Stomach (tissue), 9 donors: ENCODE measurements around the gene TMEM51. TPM values are rescaled to one million over a fixed set of nuclear protein-coding genes. Genes with fewer than 3 reads are reported as not detected.

ENCODE experiments used
- DNase-seq, 2 donors: peaks; one replicate each; pipeline versions ENCODE4 v3.0.0 to v3.0.0-alpha.2; 2013 to 2019
- H3K27ac ChIP-seq, 5 donors: fragments of 200-600 bp in 4 of 5; sonication (generic) in 4 of 5; one replicate each; pipeline ENCODE4 v1.5.1; 2013 to 2019; ENCODE audit warnings: mild to moderate bottlenecking in 1 of 5, moderate library complexity in 1 of 5
- H3K27me3 ChIP-seq, 3 donors: fragments of 200-600 bp; sonication (generic); one replicate each; pipeline ENCODE4 v1.5.1; 2017 to 2019; ENCODE audit warnings: mixed run types in 1 of 3
- H3K36me3 ChIP-seq, 4 donors: fragments of 200-600 bp; sonication (generic); 1 replicate in 3 of 4; 2 replicates in 1 of 4; pipeline ENCODE4 v1.5.1; 2016 to 2019
- H3K4me1 ChIP-seq, 4 donors: fragments of 200-600 bp; sonication (generic); one replicate each; pipeline ENCODE4 v1.5.1; 2016 to 2019
- H3K4me3 ChIP-seq, 4 donors: fragments of 200-600 bp; sonication (generic) in 3 of 4; one replicate each; pipeline ENCODE4 v1.5.1; 2016 to 2019; ENCODE audit warnings: mild to moderate bottlenecking in 1 of 4
- H3K9me3 ChIP-seq, 4 donors: fragments of 200-600 bp; sonication (generic); one replicate each; pipeline ENCODE4 v1.5.1; 2016 to 2019
- EP300 ChIP-seq: sonication (generic); formaldehyde crosslinking; IDR thresholded peaks from one replicate; pipeline ENCODE4 v1.6.1; 2017; ENCODE audit warnings: antibody characterized with exemption
- POLR2A ChIP-seq, 4 donors: fragments of 450-650 bp; IDR thresholded peaks; one replicate each; pipeline ENCODE4 v1.6.1; 2016; ENCODE audit warnings: antibody characterized with exemption in 4 of 4, control low read depth in 2 of 4, mild to moderate bottlenecking in 1 of 4, moderate library complexity in 1 of 4
- POLR2AphosphoS5 ChIP-seq, 3 donors: sonication (generic); formaldehyde crosslinking; IDR thresholded peaks; one replicate each; pipeline ENCODE4 v1.6.1; 2016; ENCODE audit warnings: antibody characterized with exemption in 3 of 3
- WGBS, 5 donors: extraction: QIAGEN DNeasy Blood & Tissue Kit in 3 of 5; methylation state at CpG; one replicate each; pipeline versions ENCODE4 v1.1.5 to v1.1.7; 2013 to 2018; 5-methylcytosine and 5-hydroxymethylcytosine counted together
- intact Hi-C: fragments of 100-400 bp; cut with DNase I; formaldehyde crosslinking; loops from one replicate; pipeline ENCODE4 v1.15.1; 2023; ENCODE audit warnings: low total_unique reads
- polyA plus RNA-seq, 3 donors: library from polyadenylated mRNA; stranded (reverse); fragments of 200-250 nt; gene quantifications; one replicate each; pipeline ENCODE4 v1.2.3, GENCODE V29; 2013
- total RNA-seq, 5 donors: library from RNA; depleted of rRNA; stranded (reverse); fragments of >200 nt; gene quantifications; one replicate each; pipeline versions ENCODE4 v1.1.0 to v1.2.3, GENCODE V29; 2014 to 2016
- TF ChIP-seq, protein P1 (sequence below), 7 experiments: fragments of 450-650 bp in 4 of 7; fragments of 200-600 bp in 3 of 7; sonication (generic) in 3 of 7; IDR thresholded peaks; one replicate each; pipeline ENCODE4 v1.5.1; 2016 to 2019; ENCODE audit warnings: antibody characterized with exemption in 7 of 7, control low read depth in 2 of 7, mild to moderate bottlenecking in 1 of 7
- donor health status: healthy with polysubstance abuse.
- donor health status: Bipolar disorder and iron deficiency.
- donor health status: healthy.

The TMEM51 gene
- total and polyA plus RNA-seq, 8 donors: 1.2 to 32.2 (median 15.1) TPM

DNA sequence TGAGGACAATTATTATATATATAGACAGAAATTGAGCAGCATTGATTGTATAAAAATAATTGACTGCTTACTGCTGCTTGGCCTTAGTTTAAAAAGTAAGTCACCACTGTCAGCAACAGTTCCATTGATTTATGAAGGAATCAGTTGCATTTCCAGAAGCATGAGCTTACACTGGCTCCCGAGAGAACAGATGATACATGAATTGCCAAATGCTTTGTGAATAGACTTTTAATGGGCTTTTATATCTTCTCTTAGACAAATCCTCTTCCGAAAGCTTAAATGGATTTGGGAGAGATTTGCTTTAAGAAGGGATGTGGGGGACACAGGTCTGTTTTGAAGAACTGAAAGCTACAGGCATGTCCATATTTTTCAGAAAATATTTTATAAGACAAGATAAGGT, 101.0 kb downstream of the TMEM51 start:
- Histone ChIP-seq H3K9me3 (no peaks in the 10 kb centered on the region), H3K36me3 (no peaks in the 10 kb centered on the region), H3K27ac (no peak overlapping the region), H3K4me3 (no peak overlapping the region), H3K27me3 (no peaks in the 10 kb centered on the region), H3K4me1 (peaks cover 0 to 22% (median 6%) of the 10 kb centered on the region in 4 donors)
- intact Hi-C loops: no loop called here
- 37 to 71% (median 65%) methylated on average over 2 of the region's 2 CpGs for WGBS, 5 donors
- DNase-seq: peak in 1 of 2 donors; percentile 40
- TF ChIP-seq, protein P1, sequence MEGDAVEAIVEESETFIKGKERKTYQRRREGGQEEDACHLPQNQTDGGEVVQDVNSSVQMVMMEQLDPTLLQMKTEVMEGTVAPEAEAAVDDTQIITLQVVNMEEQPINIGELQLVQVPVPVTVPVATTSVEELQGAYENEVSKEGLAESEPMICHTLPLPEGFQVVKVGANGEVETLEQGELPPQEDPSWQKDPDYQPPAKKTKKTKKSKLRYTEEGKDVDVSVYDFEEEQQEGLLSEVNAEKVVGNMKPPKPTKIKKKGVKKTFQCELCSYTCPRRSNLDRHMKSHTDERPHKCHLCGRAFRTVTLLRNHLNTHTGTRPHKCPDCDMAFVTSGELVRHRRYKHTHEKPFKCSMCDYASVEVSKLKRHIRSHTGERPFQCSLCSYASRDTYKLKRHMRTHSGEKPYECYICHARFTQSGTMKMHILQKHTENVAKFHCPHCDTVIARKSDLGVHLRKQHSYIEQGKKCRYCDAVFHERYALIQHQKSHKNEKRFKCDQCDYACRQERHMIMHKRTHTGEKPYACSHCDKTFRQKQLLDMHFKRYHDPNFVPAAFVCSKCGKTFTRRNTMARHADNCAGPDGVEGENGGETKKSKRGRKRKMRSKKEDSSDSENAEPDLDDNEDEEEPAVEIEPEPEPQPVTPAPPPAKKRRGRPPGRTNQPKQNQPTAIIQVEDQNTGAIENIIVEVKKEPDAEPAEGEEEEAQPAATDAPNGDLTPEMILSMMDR (IDR thresholded peaks at IDR 0.05): no peak
- TF ChIP-seq EP300 (no peak), POLR2AphosphoS5 (IDR thresholded peaks at IDR 0.05) (no peak), POLR2A (IDR thresholded peaks at IDR 0.05) (no peak)

DNA sequence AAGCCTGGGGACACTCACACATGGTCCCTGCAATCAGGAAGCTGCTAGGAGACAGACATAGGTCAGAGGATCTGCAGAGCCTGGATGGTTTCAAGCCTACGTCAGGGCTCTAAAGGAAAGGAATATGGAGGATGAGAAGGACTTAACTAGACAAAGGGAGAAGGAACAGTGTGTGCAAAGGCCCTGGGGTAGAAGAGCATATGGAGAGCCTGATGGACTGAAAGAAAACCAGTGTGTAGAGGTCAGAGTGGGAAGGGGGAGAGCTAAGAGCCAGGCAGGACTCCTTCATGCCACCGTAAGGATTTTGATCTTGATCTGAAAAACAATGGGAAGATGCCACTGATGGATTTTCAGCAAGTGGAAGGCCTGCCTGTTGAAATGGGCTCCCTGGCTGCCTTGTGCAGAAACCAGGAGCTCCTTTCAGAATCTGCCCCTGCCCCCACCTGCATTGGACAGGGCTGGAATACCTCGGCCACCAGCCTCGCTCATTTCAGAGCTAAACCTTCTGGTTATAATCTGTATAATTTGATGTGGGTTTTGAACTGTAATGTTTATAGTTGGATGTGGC, 102.1 kb downstream of the TMEM51 start:
- Histone ChIP-seq H3K36me3 (no peaks in the 10 kb centered on the region), H3K4me1 (peaks cover 0 to 33% (median 16%) of the 10 kb centered on the region in 4 donors), H3K9me3 (no peaks in the 10 kb centered on the region), H3K4me3 (no peak overlapping the region), H3K27ac (no peak overlapping the region), H3K27me3 (no peaks in the 10 kb centered on the region)
- no peak for DNase-seq
- intact Hi-C loops: no loop called here
- WGBS, 5 donors: 70 to 93% (median 87%) methylated on average over 4 of the region's 4 CpGs
- TF ChIP-seq, protein P1 (IDR thresholded peaks at IDR 0.05): no peak
- no peak for TF ChIP-seq POLR2A (IDR thresholded peaks at IDR 0.05)

DNA sequence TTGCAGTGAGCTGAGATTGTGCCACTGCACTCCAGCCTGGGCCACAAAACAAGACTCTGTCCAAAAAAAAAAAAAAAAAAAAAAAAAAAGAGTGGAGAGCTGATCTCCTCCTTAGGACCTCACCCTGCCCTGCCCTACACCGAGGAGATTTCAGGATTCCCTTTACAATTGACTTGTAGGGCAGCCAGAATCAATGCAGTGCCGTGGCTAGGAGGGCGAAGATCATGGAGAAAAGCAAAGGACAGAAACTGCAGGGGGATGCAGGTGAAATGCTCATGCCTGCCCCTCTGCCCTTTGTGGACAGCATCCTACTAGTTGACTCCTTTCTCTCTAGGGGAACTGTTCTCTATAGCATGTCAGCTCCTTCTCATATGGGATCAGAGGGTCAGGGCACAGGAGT, 103.0 kb downstream of the TMEM51 start:
- Histone ChIP-seq H3K27ac (no peak overlapping the region), H3K27me3 (no peaks in the 10 kb centered on the region), H3K36me3 (no peaks in the 10 kb centered on the region), H3K9me3 (no peaks in the 10 kb centered on the region), H3K4me3 (no peak overlapping the region), H3K4me1 (peaks cover 0 to 41% (median 23%) of the 10 kb centered on the region in 4 donors)
- no peak for TF ChIP-seq POLR2A (IDR thresholded peaks at IDR 0.05)
- TF ChIP-seq, protein P1 (IDR thresholded peaks at IDR 0.05): no peak
- no peak for TF ChIP-seq EP300
- TF ChIP-seq POLR2AphosphoS5 (IDR thresholded peaks at IDR 0.05): no peak
- no peak for DNase-seq
- 84 to 95% (median 90%) methylated on average over 3 of the region's 3 CpGs for WGBS, 5 donors
- intact Hi-C loops: no loop called here

DNA sequence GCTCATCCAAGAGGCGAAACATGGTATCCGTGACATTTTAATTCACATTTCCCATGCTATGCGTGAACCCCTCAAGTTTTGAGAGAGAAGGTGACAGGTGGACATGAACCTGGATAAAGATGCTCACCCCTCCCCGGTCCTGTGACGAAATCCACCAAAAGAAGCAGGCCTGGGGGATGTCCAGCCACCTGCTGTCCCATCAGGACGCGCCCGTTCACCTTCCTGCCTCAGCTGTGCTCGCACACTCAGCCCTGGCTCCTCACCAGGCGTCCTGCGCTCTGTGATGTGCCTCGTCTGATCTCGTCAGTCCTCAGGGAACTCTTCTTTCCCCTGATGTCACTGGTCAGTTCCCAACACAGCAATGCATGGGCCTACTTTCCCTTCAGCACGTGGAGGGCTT, 103.8 kb downstream of the TMEM51 start:
- Histone ChIP-seq H3K4me3 (no peak overlapping the region), H3K4me1 (peaks cover 0 to 44% (median 26%) of the 10 kb centered on the region in 4 donors), H3K27ac (no peak overlapping the region), H3K27me3 (no peaks in the 10 kb centered on the region), H3K36me3 (no peaks in the 10 kb centered on the region), H3K9me3 (no peaks in the 10 kb centered on the region)
- no peak for TF ChIP-seq EP300
- TF ChIP-seq POLR2AphosphoS5 (IDR thresholded peaks at IDR 0.05): no peak
- TF ChIP-seq, protein P1 (IDR thresholded peaks at IDR 0.05): no peak
- TF ChIP-seq POLR2A (IDR thresholded peaks at IDR 0.05): no peak
- intact Hi-C loops: no loop called here
- no peak for DNase-seq
- WGBS, 5 donors: 81 to 95% (median 85%) methylated on average over 14 of the region's 14 CpGs
